ENCODE measurements around the gene GRIK4. TPM values are rescaled to one million over a fixed set of nuclear protein-coding genes. Genes with fewer than 3 reads are reported as not detected.

Gene GRIK4
- total RNA-seq, 1 donor from 2014 or later, result not detected

DNA sequence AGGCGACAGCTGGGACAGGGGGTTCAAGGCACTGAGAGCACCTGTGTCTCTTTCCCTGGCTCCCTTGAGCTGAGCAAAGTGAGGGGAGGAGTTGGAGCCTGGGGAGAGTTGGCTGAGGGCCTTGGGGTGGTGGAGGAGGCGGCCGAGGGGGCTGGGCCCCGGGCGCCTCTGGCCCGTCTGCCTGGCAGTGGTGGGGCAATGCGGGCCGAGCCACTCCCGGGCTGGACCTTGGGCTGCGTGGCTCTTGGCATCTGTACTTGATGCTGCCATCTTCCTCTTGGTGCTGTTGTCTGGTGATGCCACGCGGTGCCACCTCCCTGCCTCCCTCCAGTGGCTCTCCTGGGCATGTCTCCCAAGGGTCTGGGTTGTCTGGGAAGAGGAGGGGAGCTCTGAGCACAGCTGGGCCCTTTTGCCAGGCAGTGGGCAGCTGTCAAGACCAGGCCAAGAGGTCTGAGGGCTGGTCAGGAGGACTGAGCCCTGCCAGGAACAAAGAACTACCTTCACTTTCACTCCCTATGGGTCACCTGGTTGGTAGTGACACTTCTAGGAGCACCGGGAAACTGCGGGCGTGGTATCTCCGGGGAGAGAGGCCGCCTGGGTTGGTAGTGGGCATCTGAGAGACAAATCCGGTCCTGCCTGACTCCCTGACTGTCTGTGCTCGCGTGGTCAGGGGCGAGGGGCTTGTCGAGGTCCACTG is 1.3 kb downstream of the GRIK4 start:
- peaks cover 2% of the 10 kb centered on the region for H3K4me1 Mint-ChIP-seq (ENCODE audit: low read depth)
- H3K27ac Mint-ChIP-seq, result no peak overlapping the region
- intact Hi-C loops (cut with micrococcal nuclease), result loop anchor here (5.0 kb wide), 2 partner anchors 289 to 679 kb away; no protein-coding TSS in a partner anchor
- DNase-seq (ENCODE audit: low spot score), result no peak
- no peaks in the 10 kb centered on the region for H3K36me3 Mint-ChIP-seq (ENCODE audit: low read depth)
- no peak overlapping the region for H3K4me3 Mint-ChIP-seq (ENCODE audit: low read depth)
- H3K9me3 Mint-ChIP-seq, result no peaks in the 10 kb centered on the region
- peaks cover 47% of the 10 kb centered on the region for H3K27me3 Mint-ChIP-seq (ENCODE audit: low read depth)

DNA sequence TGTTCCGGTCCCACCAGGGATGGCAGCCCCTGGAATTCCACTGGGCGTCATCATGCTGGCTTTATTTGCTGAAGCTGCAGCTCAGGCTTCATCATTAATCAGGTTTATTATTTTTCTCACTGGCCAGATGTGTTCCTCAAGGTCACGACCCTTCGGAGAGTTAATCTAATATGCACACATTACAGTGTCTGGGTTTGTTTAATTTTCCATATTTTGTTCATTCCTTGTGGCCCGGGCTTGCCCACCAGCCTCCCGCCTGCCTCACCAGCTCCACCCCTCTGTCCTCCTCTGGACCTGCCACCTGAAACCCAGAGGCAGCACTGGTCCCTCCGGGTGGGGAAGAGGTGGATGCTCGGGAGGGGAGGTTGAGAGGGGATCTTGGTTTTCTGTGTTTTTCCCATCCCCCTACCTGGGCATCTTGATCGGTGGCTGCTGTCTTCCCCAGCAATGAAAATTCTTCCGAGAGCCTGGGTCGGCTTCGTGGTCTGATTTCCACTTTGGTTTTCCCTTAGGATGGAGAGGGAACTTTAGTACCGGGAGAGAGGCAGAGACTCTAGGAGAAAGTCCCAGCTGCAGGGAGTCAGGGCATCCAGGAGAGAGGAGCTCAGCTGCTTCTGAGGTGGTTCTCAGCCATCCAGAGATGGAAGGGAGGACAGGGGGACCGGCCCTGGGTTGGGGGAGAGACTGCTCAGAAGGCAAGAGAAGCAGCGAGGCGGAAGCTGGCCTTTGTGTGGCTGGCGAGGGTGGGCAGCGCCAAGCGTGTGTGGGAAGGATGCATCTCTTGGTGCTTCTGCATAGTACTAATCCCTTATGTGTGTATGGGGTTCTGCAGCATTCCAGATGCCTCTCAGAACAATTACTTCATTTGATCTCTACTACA is 2.1 kb downstream of the GRIK4 start:
- intact Hi-C loops (cut with micrococcal nuclease), result loop anchor here (5.0 kb wide), 2 partner anchors 289 to 679 kb away; no protein-coding TSS in a partner anchor
- Mint-ChIP-seq H3K9me3 (no peaks in the 10 kb centered on the region), H3K27me3 (ENCODE audit: low read depth) (peaks cover 44% of the 10 kb centered on the region)

DNA sequence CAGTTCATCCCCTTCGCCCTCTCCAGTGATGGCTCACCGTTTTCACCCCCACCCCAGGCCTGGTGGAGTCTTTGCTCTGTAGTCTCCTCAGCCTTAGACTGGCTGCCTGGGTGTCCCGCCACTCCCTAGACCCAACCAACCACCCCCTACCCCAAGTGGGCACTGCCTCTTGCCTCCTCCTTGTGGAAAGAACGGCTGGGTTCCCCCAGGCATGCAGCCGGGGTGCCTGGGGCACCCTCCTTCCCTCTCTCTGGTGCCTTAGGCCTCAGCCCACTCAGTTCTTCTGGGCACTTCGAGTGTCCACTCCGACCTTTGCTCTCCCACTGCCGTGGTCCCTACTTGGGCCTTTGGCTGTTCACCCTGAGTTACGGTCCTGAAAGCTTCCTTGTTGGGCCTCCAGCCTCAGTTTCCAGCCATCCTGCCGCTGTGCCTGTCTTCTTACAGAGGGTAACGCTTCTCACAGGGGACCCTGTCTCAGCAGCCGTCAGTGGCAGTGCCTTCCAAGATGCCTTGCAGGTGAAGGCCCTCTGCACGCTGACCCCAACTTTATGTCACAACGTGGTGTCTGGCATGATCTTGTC is 3.1 kb downstream of the GRIK4 start:
- Mint-ChIP-seq H3K36me3 (ENCODE audit: low read depth) (no peaks in the 10 kb centered on the region), H3K27ac (no peak overlapping the region), H3K27me3 (ENCODE audit: low read depth) (peaks cover 43% of the 10 kb centered on the region), H3K4me1 (ENCODE audit: low read depth) (peaks cover 2% of the 10 kb centered on the region), H3K4me3 (ENCODE audit: low read depth) (no peak overlapping the region), H3K9me3 (no peaks in the 10 kb centered on the region)
- intact Hi-C loops (cut with micrococcal nuclease), result loop anchor here (5.0 kb wide), 2 partner anchors 288 to 678 kb away; no protein-coding TSS in a partner anchor
- no peak for DNase-seq (ENCODE audit: low spot score)

More for the DNA sequence above, 2.1 kb downstream of the GRIK4 start:
- Mint-ChIP-seq H3K27ac (no peak overlapping the region), H3K36me3 (ENCODE audit: low read depth) (no peaks in the 10 kb centered on the region), H3K4me1 (ENCODE audit: low read depth) (peaks cover 2% of the 10 kb centered on the region), H3K4me3 (ENCODE audit: low read depth) (no peak overlapping the region)
- DNase-seq (ENCODE audit: low spot score), result no peak

DNA sequence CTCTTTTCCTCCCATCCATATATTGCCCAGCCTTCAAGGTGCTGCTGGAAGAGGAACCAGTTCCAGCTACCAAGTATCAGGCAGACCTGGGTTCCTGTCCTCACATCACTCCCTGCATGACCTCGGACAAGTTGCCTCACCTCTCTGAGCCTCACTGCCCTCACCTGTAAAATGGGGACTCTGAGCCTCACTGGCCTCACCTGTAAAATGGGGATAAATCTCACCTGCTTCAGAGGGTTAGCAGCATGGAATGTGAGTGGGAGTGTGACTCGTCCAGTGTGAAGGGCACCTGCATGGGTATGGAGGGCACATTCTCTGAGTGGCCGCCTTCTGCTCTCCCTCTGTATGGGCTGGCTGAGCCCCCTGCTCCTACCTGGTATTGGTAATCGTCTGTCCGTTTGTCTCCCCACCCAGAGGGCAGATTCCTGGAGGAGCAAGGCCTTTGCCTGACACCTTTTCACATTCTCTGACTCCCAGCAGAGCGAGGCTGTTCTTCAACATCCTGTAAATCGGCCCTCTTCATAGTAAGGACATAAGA is 3.7 kb downstream of the GRIK4 start:
- Mint-ChIP-seq H3K4me3 (ENCODE audit: low read depth) (no peak overlapping the region), H3K4me1 (ENCODE audit: low read depth) (peaks cover 2% of the 10 kb centered on the region), H3K27ac (no peak overlapping the region), H3K27me3 (ENCODE audit: low read depth) (peaks cover 40% of the 10 kb centered on the region), H3K9me3 (no peaks in the 10 kb centered on the region), H3K36me3 (ENCODE audit: low read depth) (no peaks in the 10 kb centered on the region)
- intact Hi-C loops (cut with micrococcal nuclease), result no loop called here
- no peak for DNase-seq (ENCODE audit: low spot score)

DNA sequence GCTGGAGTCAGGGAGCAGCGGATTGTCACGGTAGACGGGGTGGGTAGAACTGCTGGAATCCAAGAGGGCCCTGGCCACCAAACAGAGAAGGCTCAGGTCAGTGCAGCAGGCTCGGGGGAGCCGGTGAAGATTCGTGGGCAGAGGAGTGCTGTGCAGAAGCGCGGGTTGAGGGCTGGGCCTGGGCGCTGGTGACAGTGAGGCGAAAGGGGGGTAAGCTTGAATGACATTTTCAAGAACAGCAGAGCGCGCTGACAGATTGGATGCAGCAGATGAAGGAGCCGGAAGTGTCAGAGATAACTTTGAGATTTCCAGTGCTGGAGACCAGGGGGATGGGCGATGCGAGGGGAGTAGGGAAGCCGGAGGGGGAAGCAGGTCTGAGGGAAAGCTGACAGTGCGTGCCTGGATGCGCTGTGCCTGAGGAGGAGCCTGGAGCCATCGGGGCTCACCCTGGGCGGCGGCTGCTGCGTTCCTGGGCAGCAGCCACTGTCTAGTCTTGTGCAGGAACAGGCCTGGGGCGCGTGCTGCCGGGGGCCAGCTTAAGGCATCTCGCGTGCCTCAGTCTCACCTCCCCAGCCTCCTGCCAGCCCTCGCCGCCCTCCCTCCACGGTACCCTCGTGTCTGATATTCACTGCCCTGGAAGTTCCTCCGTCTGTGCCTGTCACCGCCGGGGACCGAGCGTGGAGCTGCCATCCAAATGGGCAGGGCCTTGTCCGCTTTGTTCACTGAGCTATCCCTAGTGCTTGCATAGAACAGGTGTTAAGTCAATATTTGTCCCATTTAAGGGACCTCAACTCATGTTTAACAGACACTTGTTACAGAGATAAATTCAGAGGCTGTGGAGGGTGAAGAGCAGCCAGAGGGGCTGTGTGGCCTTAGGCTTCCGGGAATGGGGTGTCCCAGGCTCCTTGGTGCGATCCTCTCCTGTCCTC is 5.2 kb downstream of the GRIK4 start:
- Mint-ChIP-seq H3K27me3 (ENCODE audit: low read depth) (peaks cover 33% of the 10 kb centered on the region), H3K27ac (no peak overlapping the region), H3K4me1 (ENCODE audit: low read depth) (no peaks in the 10 kb centered on the region), H3K4me3 (ENCODE audit: low read depth) (no peak overlapping the region), H3K36me3 (ENCODE audit: low read depth) (no peaks in the 10 kb centered on the region), H3K9me3 (no peaks in the 10 kb centered on the region)
- intact Hi-C loops (cut with micrococcal nuclease), result no loop called here
- DNase-seq (ENCODE audit: low spot score), result no peak

DNA sequence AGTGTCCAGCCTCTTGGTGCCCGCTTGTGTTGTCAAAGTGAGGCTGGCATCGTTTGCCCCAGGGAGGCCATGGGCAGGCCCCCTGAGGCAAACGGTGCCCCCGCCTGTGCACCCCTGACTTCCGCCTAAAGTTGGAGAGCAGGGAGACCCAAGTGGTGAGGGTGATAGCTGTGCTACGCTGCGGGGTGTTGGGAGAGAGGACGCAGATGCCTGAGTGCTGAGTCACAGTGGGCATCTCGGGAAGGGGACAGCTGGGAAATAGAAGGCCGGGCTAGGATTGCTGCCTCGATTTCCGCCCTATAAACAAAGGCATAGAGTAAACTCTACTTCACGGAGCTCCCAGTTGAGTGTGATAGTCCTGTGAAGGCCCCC is 5.8 kb downstream of the GRIK4 start:
- Mint-ChIP-seq H3K27ac (no peak overlapping the region), H3K36me3 (ENCODE audit: low read depth) (no peaks in the 10 kb centered on the region), H3K4me1 (ENCODE audit: low read depth) (no peaks in the 10 kb centered on the region), H3K4me3 (ENCODE audit: low read depth) (no peak overlapping the region), H3K27me3 (ENCODE audit: low read depth) (peaks cover 33% of the 10 kb centered on the region), H3K9me3 (no peaks in the 10 kb centered on the region)
- intact Hi-C loops (cut with micrococcal nuclease), result no loop called here
- no peak for DNase-seq (ENCODE audit: low spot score)

DNA sequence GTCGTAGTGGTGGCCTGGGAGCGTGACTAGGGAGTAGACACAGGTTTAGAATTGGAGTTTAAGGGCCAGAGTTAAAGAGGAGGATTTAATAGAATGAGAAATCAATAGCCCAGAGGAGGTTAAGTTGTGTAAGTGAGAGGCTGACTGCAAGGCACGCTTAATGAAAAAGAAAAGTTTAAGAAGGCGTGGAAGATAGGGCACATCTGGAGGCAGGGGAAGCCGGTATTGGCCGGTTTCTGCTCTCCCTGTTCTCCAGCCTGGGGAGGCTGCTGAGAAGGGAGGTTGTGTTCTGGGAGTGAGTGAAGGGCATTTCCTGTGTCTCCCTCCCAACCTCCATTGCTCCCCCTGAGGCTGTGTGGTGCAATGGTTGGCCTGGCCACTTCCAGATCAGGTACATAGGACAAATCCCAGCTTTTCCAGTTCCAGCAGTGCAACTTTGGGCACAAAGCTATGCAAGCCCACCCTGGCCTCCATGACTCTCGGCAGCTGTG is 6.3 kb downstream of the GRIK4 start:
- H3K4me3 Mint-ChIP-seq (ENCODE audit: low read depth), result no peak overlapping the region
- H3K36me3 Mint-ChIP-seq (ENCODE audit: low read depth), result no peaks in the 10 kb centered on the region
- no peak for DNase-seq (ENCODE audit: low spot score)
- no peaks in the 10 kb centered on the region for H3K9me3 Mint-ChIP-seq
- no peaks in the 10 kb centered on the region for H3K4me1 Mint-ChIP-seq (ENCODE audit: low read depth)
- H3K27me3 Mint-ChIP-seq (ENCODE audit: low read depth), result peaks cover 30% of the 10 kb centered on the region
- intact Hi-C loops (cut with micrococcal nuclease), result no loop called here
- H3K27ac Mint-ChIP-seq, result no peak overlapping the region

DNA sequence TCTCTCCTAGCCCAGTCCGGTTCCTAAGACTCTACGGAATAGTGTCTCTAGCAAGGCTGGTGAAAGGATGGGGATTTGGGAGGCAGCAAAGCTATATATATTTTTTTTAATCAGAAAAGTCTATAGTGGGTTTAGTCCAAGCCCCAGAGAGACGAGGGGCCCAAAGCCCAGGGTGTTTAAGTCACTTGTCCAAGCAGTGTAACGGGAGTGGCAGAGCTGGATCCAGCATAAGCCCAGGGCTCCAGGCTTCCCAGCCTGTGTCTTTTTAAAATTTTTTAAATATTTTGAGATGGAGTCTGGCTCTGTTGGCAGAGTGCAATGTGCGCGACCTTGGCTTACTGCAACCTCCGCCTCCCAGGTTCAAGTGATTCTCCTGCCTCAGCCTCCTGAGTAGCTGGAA is 6.8 kb downstream of the GRIK4 start:
- Mint-ChIP-seq H3K4me1 (ENCODE audit: low read depth) (no peaks in the 10 kb centered on the region), H3K36me3 (ENCODE audit: low read depth) (no peaks in the 10 kb centered on the region), H3K27ac (no peak overlapping the region), H3K9me3 (no peaks in the 10 kb centered on the region), H3K27me3 (ENCODE audit: low read depth) (peaks cover 27% of the 10 kb centered on the region), H3K4me3 (ENCODE audit: low read depth) (no peak overlapping the region)
- DNase-seq (ENCODE audit: low spot score), result no peak
- intact Hi-C loops (cut with micrococcal nuclease), result no loop called here

DNA sequence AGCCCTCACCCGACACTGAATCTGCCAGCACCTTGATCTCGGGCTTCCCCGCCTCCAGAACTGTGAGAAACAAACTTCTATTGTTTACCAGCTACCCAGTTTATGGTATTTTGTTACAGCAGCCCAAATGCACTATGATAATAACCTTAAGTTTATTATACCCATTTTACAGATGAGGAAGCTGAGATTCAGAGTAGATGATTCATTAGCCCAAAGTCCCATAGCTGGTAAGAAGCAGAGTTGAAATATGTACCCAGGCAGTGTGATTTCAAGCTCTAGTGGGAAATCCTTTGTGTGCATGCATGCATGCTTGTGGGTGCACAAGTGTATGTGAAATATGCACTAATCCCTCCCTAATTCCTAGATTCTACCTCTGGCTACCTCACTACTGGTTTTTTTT is 7.9 kb downstream of the GRIK4 start:
- no peak for DNase-seq (ENCODE audit: low spot score)
- peaks cover 16% of the 10 kb centered on the region for H3K27me3 Mint-ChIP-seq (ENCODE audit: low read depth)
- no peaks in the 10 kb centered on the region for H3K36me3 Mint-ChIP-seq (ENCODE audit: low read depth)
- H3K27ac Mint-ChIP-seq, result no peak overlapping the region
- intact Hi-C loops (cut with micrococcal nuclease), result no loop called here
- no peaks in the 10 kb centered on the region for H3K9me3 Mint-ChIP-seq
- H3K4me1 Mint-ChIP-seq (ENCODE audit: low read depth), result no peaks in the 10 kb centered on the region
- H3K4me3 Mint-ChIP-seq (ENCODE audit: low read depth), result no peak overlapping the region

DNA sequence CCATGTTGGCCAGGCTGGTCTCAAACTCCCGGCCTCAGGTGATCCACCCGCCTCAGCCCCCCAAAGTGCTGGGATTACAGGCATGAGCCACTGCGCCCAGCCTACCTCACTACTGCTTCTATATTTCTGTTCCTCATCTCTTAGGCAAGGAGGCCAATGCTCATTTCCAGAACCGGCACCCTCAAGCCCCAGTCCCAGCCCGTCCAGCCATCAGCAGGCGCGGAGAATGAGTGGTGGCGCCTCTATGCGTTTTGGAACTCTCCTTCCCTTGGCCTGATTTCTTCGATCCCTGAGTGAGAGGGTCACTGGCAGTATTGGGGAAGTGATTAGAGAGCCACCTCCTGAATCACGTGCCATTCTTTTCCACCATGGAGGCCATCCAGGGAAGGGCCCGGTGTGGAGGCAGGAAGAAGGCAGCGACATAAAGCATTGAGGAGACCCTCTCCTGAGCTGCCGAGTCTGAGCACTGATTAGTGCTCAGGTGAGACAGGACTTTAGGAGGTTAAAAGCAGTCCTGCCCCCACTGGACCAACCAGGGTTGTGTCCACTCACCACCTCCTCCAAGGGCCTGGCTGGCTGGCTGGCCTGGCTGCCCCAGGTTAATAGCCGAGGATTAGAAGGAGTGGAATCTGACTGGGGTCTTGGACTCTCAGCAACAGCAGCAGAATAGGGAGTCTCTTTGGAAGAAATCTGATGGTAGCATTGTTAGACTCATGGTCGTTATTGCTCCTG is 8.7 kb downstream of the GRIK4 start:
- H3K9me3 Mint-ChIP-seq, result no peaks in the 10 kb centered on the region
- H3K27ac Mint-ChIP-seq, result no peak overlapping the region
- H3K4me1 Mint-ChIP-seq (ENCODE audit: low read depth), result no peaks in the 10 kb centered on the region
- DNase-seq (ENCODE audit: low spot score), result no peak
- H3K27me3 Mint-ChIP-seq (ENCODE audit: low read depth), result peaks cover 9% of the 10 kb centered on the region
- intact Hi-C loops (cut with micrococcal nuclease), result no loop called here
- H3K36me3 Mint-ChIP-seq (ENCODE audit: low read depth), result no peaks in the 10 kb centered on the region
- no peak overlapping the region for H3K4me3 Mint-ChIP-seq (ENCODE audit: low read depth)

DNA sequence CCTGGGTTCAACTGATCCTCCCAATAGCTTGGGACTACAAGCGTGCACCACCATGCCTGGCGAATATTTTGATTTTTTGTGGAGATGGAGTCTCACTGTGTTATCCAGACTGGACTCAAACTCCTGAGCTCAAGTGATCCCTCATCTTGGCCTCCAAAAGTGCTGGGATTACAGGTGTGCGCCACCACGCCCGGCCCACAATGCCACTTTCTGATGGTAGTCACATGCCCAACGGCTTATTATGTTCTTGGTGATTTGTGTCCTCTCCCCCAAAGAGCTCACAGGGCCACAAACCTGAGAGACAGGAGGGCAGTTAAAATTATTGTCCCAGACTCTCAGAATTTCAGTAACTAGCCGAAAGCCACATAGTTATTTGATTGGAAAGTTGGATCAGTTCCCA is 9.6 kb downstream of the GRIK4 start:
- no peak overlapping the region for H3K27ac Mint-ChIP-seq
- no peaks in the 10 kb centered on the region for H3K36me3 Mint-ChIP-seq (ENCODE audit: low read depth)
- no peak overlapping the region for H3K4me3 Mint-ChIP-seq (ENCODE audit: low read depth)
- peaks cover 4% of the 10 kb centered on the region for H3K27me3 Mint-ChIP-seq (ENCODE audit: low read depth)
- H3K9me3 Mint-ChIP-seq, result no peaks in the 10 kb centered on the region
- no peak for DNase-seq (ENCODE audit: low spot score)
- no peaks in the 10 kb centered on the region for H3K4me1 Mint-ChIP-seq (ENCODE audit: low read depth)
- intact Hi-C loops (cut with micrococcal nuclease), result no loop called here

Data from activated T-helper 2 cell treated with anti-CD3 and anti-CD28 coated beads, Interferon-gamma antibody, Interleukin-2, Interleukin-4, amounts not matched to agents 10 μg/mL and 5 μg/mL and 100 μg/mL, durations not matched to agents 14 hours and 24 hours and 36 hours (primary cell).